Pancreas (tissue), 10 donors: ENCODE data around the gene COMTD1. TPM values are rescaled to one million over a fixed set of nuclear protein-coding genes. Genes with fewer than 3 reads are reported as not detected.
"Not testable (repeated sequence)": the region's sequence is repeated elsewhere in the genome, so short reads cannot be mapped to it uniquely, and the experiment has no call there.

Experiments used
- ATAC-seq, 4 donors: fragments of 200-7000 bp; cut with Tn5 transposase; one replicate each; pipeline versions ENCODE4 v1.8.0 to v1.9.1; 2020; ENCODE audit warnings: mild to moderate bottlenecking in 4 of 4, moderate library complexity in 4 of 4
- DNase-seq, 6 donors: peaks; one replicate each; pipeline ENCODE4 v3.0.0-alpha.2; 2020
- FAIRE-seq: peaks from 2 replicates; lab custom pipeline; 2012; peaks lifted over from hg19 to GRCh38; lab: Jason Lieb, UNC
- H3K27ac ChIP-seq, 4 donors: fragments of 200-600 bp; sonication (generic); 1 replicate in 3 of 4; 2 replicates in 1 of 4; pipeline versions ENCODE4 v1.5.0 to v1.8.0; 2020
- H3K27me3 ChIP-seq, 4 donors: fragments of 200-600 bp; one replicate each; pipeline ENCODE4 v1.8.0; 2021
- H3K36me3 ChIP-seq, 3 donors: fragments of 200-600 bp; sonication (generic) in 1 of 3; one replicate each; pipeline versions ENCODE4 v1.5.0 to v1.8.0; 2020 to 2021
- H3K4me1 ChIP-seq, 3 donors: fragments of 200-600 bp; one replicate each; pipeline ENCODE4 v1.8.0; 2021
- H3K4me3 ChIP-seq, 4 donors: fragments of 200-600 bp; sonication (generic) in 2 of 4; one replicate each; pipeline versions ENCODE4 v1.5.0 to v1.8.0; 2020 to 2021
- H3K9me3 ChIP-seq, 4 donors: fragments of 200-600 bp; one replicate each; pipeline ENCODE4 v1.8.0; 2021
- CTCF ChIP-seq, 4 donors: fragments of 200-600 bp; sonication (generic) in 3 of 4; IDR thresholded peaks; one replicate each; pipeline versions ENCODE4 v1.5.0 to v1.8.0; 2021; ENCODE audit warnings: antibody characterized with exemption in 4 of 4
- WGBS, 2 donors: extraction: QIAGEN DNeasy Blood & Tissue Kit; methylation state at CpG; one replicate each; pipeline ENCODE4 v1.1.7; 2013; 5-methylcytosine and 5-hydroxymethylcytosine counted together
- intact Hi-C, 3 donors: fragments of 100-400 bp; cut with DNase I; formaldehyde crosslinking; loops; one replicate each; pipeline versions ENCODE4 v1.11.1 to v1.14.2; 2022
- polyA plus RNA-seq, 2 donors: library from polyadenylated mRNA; stranded (reverse); fragments of 200-250 nt; gene quantifications; one replicate each; pipeline ENCODE4 v1.2.3, GENCODE V29; 2013
- total RNA-seq, 6 donors: library from RNA; stranded (reverse); fragmentation: NEBNext Ultra II Directional in 4 of 6; extraction: Animal tissue kit (Norgen Biotek cat#: 25700) in 4 of 6; gene quantifications; one replicate each; pipeline versions ENCODE4 v1.2.1 to v1.2.4, GENCODE V29; 2021 to 2023
- donor health status: healthy with polysubstance abuse.
- donor health status: DM: no; HTN: no; CAD: no; lungs with moderate emphysema.
- donor health status: DM: no; HTN: no; CAD: no.
- donor health status: control.
- donor health status: control.
- donor health status: Bipolar disorder and iron deficiency.
- donor health status: DM: yes; HTN: yes; CAD: no.
- donor health status: DM: no; HTN: no; CAD: no.
- donor health status: DM: no; HTN: no; CAD: no.
- donor health status: DM: yes; HTN: yes; CAD: no.

COMTD1 gene
- total and polyA plus RNA-seq, 8 donors: 54.1 to 318 (median 72.5) TPM

- Histone ChIP-seq H3K4me1 (peaks cover 0 to 12% (median 4%) of the 10 kb centered on the region in 3 donors), H3K36me3 (no peaks in the 10 kb centered on the region), H3K4me3 (no peak overlapping the region), H3K27ac (no peak overlapping the region), H3K27me3 (no peaks in the 10 kb centered on the region), H3K9me3 (no peaks in the 10 kb centered on the region)
- 94 to 96% methylated on average over 6 of the region's 6 CpGs for WGBS, 2 donors
- ATAC-seq (no peak), FAIRE-seq (no peak), DNase-seq (no peak)
- intact Hi-C loops: no loop called here
- no peak for TF ChIP-seq CTCF (IDR thresholded peaks at IDR 0.05)
These were observed 40.6 kb downstream of the COMTD1 start for GRCh38 chr10:75195035-75195763.

GRCh38 chr10:75194625-75195024, 41.1 kb downstream of the COMTD1 start:
- H3K9me3 ChIP-seq, H3K27ac ChIP-seq, H3K27me3 ChIP-seq, ATAC-seq, DNase-seq, H3K4me3 ChIP-seq, FAIRE-seq, intact Hi-C loops, H3K36me3 ChIP-seq: not testable (repeated sequence)
- WGBS, 2 donors: 94 to 97% methylated on average over 4 of the region's 4 CpGs
- peaks cover 0 to 12% (median 4%) of the 10 kb centered on the region in 3 donors for H3K4me1 ChIP-seq

DNA sequence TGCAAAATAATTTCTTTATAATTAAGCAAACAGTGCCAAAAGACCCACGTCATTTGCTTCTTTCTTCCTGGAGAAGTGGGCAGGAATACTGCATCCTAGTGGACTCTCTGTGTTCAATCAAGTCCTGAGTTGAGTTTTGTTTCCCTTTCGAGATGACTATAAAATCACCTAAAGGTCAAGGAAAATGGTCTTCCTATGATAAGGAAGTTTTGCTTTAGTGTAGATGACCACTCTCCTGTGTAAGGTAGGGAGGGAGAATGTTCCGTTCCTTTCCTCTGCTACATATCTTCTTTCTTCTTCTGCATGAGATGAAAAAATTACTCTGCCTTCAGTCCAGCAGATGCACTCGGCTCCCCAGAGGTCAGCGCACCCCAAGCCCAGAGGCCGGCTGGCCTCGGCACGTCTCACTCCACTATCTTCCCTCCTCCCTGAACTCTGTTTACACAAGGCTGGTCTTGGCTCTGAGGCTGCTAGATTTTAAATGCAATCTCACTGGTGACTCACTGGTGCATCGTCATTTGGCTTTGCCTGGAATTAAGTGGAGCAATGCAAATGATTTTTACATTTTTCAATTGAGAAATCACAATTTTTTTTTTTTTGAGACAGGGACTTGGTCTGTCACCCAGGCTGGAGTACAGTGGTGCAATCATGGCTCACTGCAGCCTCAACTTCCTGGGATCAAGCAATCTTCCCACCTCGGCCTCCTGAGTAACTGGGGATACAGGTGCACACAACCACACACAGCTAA, 43.8 kb downstream of the COMTD1 start:
- ATAC-seq (peak; percentile 89 to 95 (median 93)), DNase-seq (peak in 5 of 6 donors; percentile 49 to 68 (median 55)), FAIRE-seq (no peak)
- no peak for TF ChIP-seq CTCF (IDR thresholded peaks at IDR 0.05)
- WGBS, 2 donors: 17 to 18% methylated on average over 10 of the region's 10 CpGs
- Histone ChIP-seq H3K27ac (peak overlapping the region in 3 of 4 donors; percentile 4 to 74 (median 54)), H3K36me3 (no peaks in the 10 kb centered on the region), H3K9me3 (no peaks in the 10 kb centered on the region), H3K4me3 (no peak overlapping the region), H3K4me1 (peaks cover 0 to 12% (median 4%) of the 10 kb centered on the region in 3 donors), H3K27me3 (no peaks in the 10 kb centered on the region)
- intact Hi-C loops: no loop called here

GRCh38 chr10:75189266-75190096, 46.3 kb downstream of the COMTD1 start:
- Histone ChIP-seq H3K36me3 (no peaks in the 10 kb centered on the region), H3K4me1 (peaks cover 0 to 12% (median 4%) of the 10 kb centered on the region in 3 donors), H3K9me3 (no peaks in the 10 kb centered on the region), H3K27me3 (no peaks in the 10 kb centered on the region), H3K4me3 (no peak overlapping the region), H3K27ac (no peak overlapping the region)
- no peak for FAIRE-seq
- ATAC-seq: no peak
- intact Hi-C loops: no loop called here
- no peak for TF ChIP-seq CTCF (IDR thresholded peaks at IDR 0.05)
- DNase-seq: no peak
- WGBS, 2 donors: 89 to 90% methylated on average over 12 of the region's 12 CpGs

- DNase-seq, H3K4me3 ChIP-seq, intact Hi-C loops, ATAC-seq, H3K36me3 ChIP-seq, H3K9me3 ChIP-seq, FAIRE-seq, H3K27me3 ChIP-seq: not testable (repeated sequence)
- peak overlapping the region in 2 of 4 donors; percentile 48 to 64 for H3K27ac ChIP-seq
- WGBS, 2 donors: 82 to 87% methylated on average over 9 of the region's 9 CpGs
- peaks cover 0 to 12% (median 4%) of the 10 kb centered on the region in 3 donors for H3K4me1 ChIP-seq
These were observed 47.2 kb downstream of the COMTD1 start for GRCh38 chr10:75188522-75188921.
